SK-N-SH (cell line): ENCODE results near the gene FXYD2. TPM values are rescaled to one million over a fixed set of nuclear protein-coding genes. Genes with fewer than 3 reads are reported as not detected.

ENCODE experiments used
- CTCF ChIA-PET: fragments of 300-600, 350-600 bp; formaldehyde crosslinking; extraction: SDS; loops from one replicate; lab custom pipeline; 2021; lab: Yijun Ruan, JAX
- POLR2A ChIA-PET: fragments of 350-600 bp; sonication (Branson Sonifier 250); formaldehyde crosslinking; extraction: SDS; loops from one replicate; lab custom pipeline; 2020; ENCODE audit warnings: antibody characterized with exemption, inconsistent platforms; lab: Yijun Ruan, JAX
- DNase-seq: peaks from one replicate; pipeline ENCODE4 v3.0.0; 2012
- H2AFZ ChIP-seq: fragments of 200-600 bp; sonication (generic); 2 replicates; pipeline ENCODE4 v1.8.1; 2016; ENCODE audit warnings: antibody characterized with exemption, mild to moderate bottlenecking, low read depth
- H3F3A ChIP-seq: fragments of 200-600 bp; sonication (generic); replicated peaks from 2 replicates; pipeline ENCODE3; 2016; ENCODE audit warnings: antibody characterized with exemption, mild to moderate bottlenecking; ENCODE audit not compliant: insufficient read depth
- H3K27ac ChIP-seq, 2 experiments: fragments of 200-500 bp in 1 of 2; fragments of 200-600 bp in 1 of 2; sonication (Bioruptor generic) in 1 of 2; sonication (generic), shearing (Covaris generic) in 1 of 2; 2 replicates each; pipeline versions ENCODE4 v1.5.1 to v1.6.1; 2014 to 2016; ENCODE audit warnings: low read depth in 2 of 2, inconsistent platforms in 1 of 2, low read length in 1 of 2, mild to moderate bottlenecking in 1 of 2, mixed read lengths in 1 of 2
- H3K27me3 ChIP-seq: fragments of 200-600 bp; sonication (generic), shearing (Covaris generic); 2 replicates; pipeline ENCODE4 v1.6.1; 2016; ENCODE audit warnings: mixed run types; ENCODE audit not compliant: insufficient read depth
- H3K36me3 ChIP-seq, 2 experiments: fragments of 200-500 bp in 1 of 2; fragments of 200-600 bp in 1 of 2; sonication (Bioruptor generic) in 1 of 2; sonication (generic) in 1 of 2; replicated peaks in 1 of 2; 2 replicates each; pipeline versions ENCODE3 to v1.5.1; 2014 to 2016; ENCODE audit warnings: low read length in 1 of 2, mild to moderate bottlenecking in 1 of 2; ENCODE audit not compliant: insufficient read depth in 2 of 2, control insufficient read depth in 1 of 2
- H3K4me1 ChIP-seq, 2 experiments: fragments of 200-500 bp in 1 of 2; fragments of 200-600 bp in 1 of 2; sonication (Bioruptor generic) in 1 of 2; sonication (generic), shearing (Covaris generic) in 1 of 2; 2 replicates each; pipeline versions ENCODE4 v1.5.1 to v1.6.1; 2014 to 2016; ENCODE audit warnings: low read depth in 1 of 2, low read length in 1 of 2, mixed run types in 1 of 2; ENCODE audit not compliant: insufficient read depth in 2 of 2, control insufficient read depth in 1 of 2
- H3K4me2 ChIP-seq: fragments of 200-600 bp; sonication (generic), shearing (Covaris generic); 2 replicates; pipeline ENCODE4 v1.6.1; 2017; ENCODE audit warnings: mixed run types
- H3K4me3 ChIP-seq, 2 experiments: fragments of 200-500 bp in 1 of 2; fragments of 200-600 bp in 1 of 2; sonication (Bioruptor generic) in 1 of 2; sonication (generic), shearing (Covaris generic) in 1 of 2; 2 replicates each; pipeline versions ENCODE4 v1.5.1 to v1.8.1; 2014 to 2016; ENCODE audit warnings: low read depth in 2 of 2, inconsistent platforms in 1 of 2, low read length in 1 of 2, mild to moderate bottlenecking in 1 of 2, mixed read lengths in 1 of 2, moderate library complexity in 1 of 2
- H3K79me2 ChIP-seq: fragments of 200-600 bp; sonication (generic); 2 replicates; pipeline ENCODE4 v1.8.1; 2017; ENCODE audit warnings: mild to moderate bottlenecking; ENCODE audit not compliant: insufficient read depth
- H3K9ac ChIP-seq: fragments of 200-600 bp; sonication (generic); 2 replicates; pipeline ENCODE4 v1.6.1; 2017; ENCODE audit warnings: mixed run types
- H3K9me2 ChIP-seq: fragments of 200-600 bp; sonication (generic); 2 replicates; pipeline ENCODE4 v1.6.1; 2017; ENCODE audit warnings: mixed run types
- H3K9me3 ChIP-seq: fragments of 200-600 bp; sonication (generic); 2 replicates; pipeline ENCODE4 v1.6.1; 2017; ENCODE audit warnings: mixed run types, mild to moderate bottlenecking, moderate library complexity
- H4K20me1 ChIP-seq: fragments of 200-600 bp; sonication (generic); 2 replicates; pipeline ENCODE4 v1.6.1; 2017; ENCODE audit warnings: mild to moderate bottlenecking, mixed run types; ENCODE audit not compliant: insufficient read depth
- EZH2phosphoT487 ChIP-seq: fragments of 200-600 bp; sonication (generic); IDR thresholded peaks from 2 replicates; pipeline ENCODE4 v1.6.1; 2017; ENCODE audit warnings: low read depth, mixed run types, mild to moderate bottlenecking, antibody characterized with exemption, moderate library complexity, borderline replicate concordance
- FOXM1 ChIP-seq: IDR thresholded peaks from 2 replicates; pipeline ENCODE4 v1.4.0; 2012; ENCODE audit warnings: low read depth, mild to moderate bottlenecking
- MXI1 ChIP-seq: IDR thresholded peaks from 2 replicates; pipeline ENCODE4 v1.6.1; 2012; ENCODE audit warnings: mild to moderate bottlenecking, low read depth, low read length, improper control_type of control experiment
- POLR2AphosphoS5 ChIP-seq: IDR thresholded peaks from 2 replicates; pipeline ENCODE4 v1.6.1; 2012; ENCODE audit warnings: low read depth, low read length
- SIN3A ChIP-seq: IDR thresholded peaks from 2 replicates; pipeline ENCODE4 v1.6.1; 2012; ENCODE audit warnings: low read depth, mild to moderate bottlenecking, low read length, moderate library complexity, borderline replicate concordance
- SMC3 ChIP-seq: IDR thresholded peaks from 2 replicates; pipeline ENCODE4 v1.6.1; 2012; ENCODE audit warnings: low read depth, low read length, improper control_type of control experiment
- TCF12 ChIP-seq: IDR thresholded peaks from 2 replicates; pipeline ENCODE4 v1.4.0; 2012
- WGBS: methylation state at CpG from one replicate; pipeline ENCODE4 v1.1.6; 2017; ENCODE audit warnings: low lambda C conversion rate; 5-methylcytosine and 5-hydroxymethylcytosine counted together
- polyA plus RNA-seq, 3 experiments: library from polyadenylated mRNA; depleted of rRNA; stranded (reverse); fragments of >200 nt; gene quantifications; 2 replicates each; pipeline ENCODE4 v1.2.3, GENCODE V29; 2012
- TF ChIP-seq, protein P1 (sequence below): IDR thresholded peaks from 2 replicates; pipeline ENCODE4 v1.6.1; 2012; ENCODE audit warnings: mild to moderate bottlenecking, low read depth, low read length, moderate library complexity
- TF ChIP-seq, protein P2 (sequence below): IDR thresholded peaks from 2 replicates; pipeline ENCODE4; 2012
- TF ChIP-seq, protein P3 (sequence below): IDR thresholded peaks from 2 replicates; pipeline ENCODE4 v1.4.0; 2012; ENCODE audit warnings: low read depth, borderline replicate concordance
- TF ChIP-seq, protein P4 (sequence below): fragments of 150-350 bp; IDR thresholded peaks from 2 replicates; pipeline ENCODE4 v1.6.1; 2017; ENCODE audit warnings: antibody characterized with exemption, low read length, low read depth, borderline replicate concordance
- TF ChIP-seq, protein P5 (sequence below): IDR thresholded peaks from 2 replicates; pipeline ENCODE4 v1.4.0; 2012; ENCODE audit warnings: low read depth, borderline replicate concordance

FXYD2 gene
- polyA plus RNA-seq, 1 of the 3 experiments (the other 2 are of a cell fraction): not detected

DNA sequence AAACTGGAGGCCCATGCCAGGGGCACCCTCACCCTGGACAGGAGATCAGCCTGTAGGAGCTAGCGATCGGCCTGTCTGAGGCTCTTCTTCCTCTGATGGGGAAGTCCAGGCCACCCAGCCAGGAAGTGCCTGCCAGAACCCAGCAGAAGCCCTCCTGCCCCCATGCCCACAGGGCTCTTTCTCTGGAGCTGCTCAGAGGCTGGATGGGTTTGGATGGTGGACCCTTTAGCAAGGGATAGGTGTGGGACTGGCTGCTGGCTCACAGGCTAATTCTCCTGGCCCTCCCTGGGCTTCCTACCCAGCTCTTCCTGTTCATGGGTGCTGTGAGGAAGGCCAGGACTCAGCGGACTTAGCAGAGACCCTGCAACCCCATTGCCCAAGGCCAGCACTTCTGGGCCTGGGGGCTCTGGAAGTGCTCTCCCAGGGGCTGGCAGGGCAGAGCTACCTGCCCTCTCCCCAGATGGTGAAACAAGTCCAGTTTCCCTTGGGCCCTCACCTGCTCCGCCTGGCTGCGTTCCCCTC is 7.6 kb downstream of the FXYD2 start:
- Histone ChIP-seq H3K4me2 (no peak overlapping the region), H2AFZ (peak overlapping the region; percentile 72; the same call in 1 of the 2 replicates), H3K4me3 (no peak overlapping the region), H4K20me1 (no peaks in the 10 kb centered on the region), H3K4me1 (peaks cover 8 to 28% of the 10 kb centered on the region in 2 experiments; a peak in 2 of 4 replicates), H3K36me3 (no peaks in the 10 kb centered on the region), H3K27ac (no peak overlapping the region; a peak in 1 of 4 replicates), H3K79me2 (no peaks in the 10 kb centered on the region), H3K9ac (no peak overlapping the region), H3K9me3 (no peaks in the 10 kb centered on the region), H3K27me3 (no peaks in the 10 kb centered on the region), H3K9me2 (no peaks in the 10 kb centered on the region), H3F3A (no peaks in the 10 kb centered on the region)
- CTCF ChIA-PET: interaction anchor here (0.7 to 25.9 kb wide), 43 partner anchors 10 to 423 kb away, joined by 3 to 481 read pairs (median 5); partner anchors contain the start of gene FXYD6
- TF ChIP-seq, protein P1, sequence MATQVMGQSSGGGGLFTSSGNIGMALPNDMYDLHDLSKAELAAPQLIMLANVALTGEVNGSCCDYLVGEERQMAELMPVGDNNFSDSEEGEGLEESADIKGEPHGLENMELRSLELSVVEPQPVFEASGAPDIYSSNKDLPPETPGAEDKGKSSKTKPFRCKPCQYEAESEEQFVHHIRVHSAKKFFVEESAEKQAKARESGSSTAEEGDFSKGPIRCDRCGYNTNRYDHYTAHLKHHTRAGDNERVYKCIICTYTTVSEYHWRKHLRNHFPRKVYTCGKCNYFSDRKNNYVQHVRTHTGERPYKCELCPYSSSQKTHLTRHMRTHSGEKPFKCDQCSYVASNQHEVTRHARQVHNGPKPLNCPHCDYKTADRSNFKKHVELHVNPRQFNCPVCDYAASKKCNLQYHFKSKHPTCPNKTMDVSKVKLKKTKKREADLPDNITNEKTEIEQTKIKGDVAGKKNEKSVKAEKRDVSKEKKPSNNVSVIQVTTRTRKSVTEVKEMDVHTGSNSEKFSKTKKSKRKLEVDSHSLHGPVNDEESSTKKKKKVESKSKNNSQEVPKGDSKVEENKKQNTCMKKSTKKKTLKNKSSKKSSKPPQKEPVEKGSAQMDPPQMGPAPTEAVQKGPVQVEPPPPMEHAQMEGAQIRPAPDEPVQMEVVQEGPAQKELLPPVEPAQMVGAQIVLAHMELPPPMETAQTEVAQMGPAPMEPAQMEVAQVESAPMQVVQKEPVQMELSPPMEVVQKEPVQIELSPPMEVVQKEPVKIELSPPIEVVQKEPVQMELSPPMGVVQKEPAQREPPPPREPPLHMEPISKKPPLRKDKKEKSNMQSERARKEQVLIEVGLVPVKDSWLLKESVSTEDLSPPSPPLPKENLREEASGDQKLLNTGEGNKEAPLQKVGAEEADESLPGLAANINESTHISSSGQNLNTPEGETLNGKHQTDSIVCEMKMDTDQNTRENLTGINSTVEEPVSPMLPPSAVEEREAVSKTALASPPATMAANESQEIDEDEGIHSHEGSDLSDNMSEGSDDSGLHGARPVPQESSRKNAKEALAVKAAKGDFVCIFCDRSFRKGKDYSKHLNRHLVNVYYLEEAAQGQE: no peak
- no peak for TF ChIP-seq TCF12
- no peak for TF ChIP-seq FOXM1
- TF ChIP-seq MXI1: no peak
- TF ChIP-seq, protein P2, sequence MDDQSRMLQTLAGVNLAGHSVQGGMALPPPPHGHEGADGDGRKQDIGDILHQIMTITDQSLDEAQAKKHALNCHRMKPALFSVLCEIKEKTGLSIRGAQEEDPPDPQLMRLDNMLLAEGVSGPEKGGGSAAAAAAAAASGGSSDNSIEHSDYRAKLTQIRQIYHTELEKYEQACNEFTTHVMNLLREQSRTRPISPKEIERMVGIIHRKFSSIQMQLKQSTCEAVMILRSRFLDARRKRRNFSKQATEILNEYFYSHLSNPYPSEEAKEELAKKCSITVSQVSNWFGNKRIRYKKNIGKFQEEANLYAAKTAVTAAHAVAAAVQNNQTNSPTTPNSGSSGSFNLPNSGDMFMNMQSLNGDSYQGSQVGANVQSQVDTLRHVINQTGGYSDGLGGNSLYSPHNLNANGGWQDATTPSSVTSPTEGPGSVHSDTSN: no peak
- TF ChIP-seq, protein P3, sequence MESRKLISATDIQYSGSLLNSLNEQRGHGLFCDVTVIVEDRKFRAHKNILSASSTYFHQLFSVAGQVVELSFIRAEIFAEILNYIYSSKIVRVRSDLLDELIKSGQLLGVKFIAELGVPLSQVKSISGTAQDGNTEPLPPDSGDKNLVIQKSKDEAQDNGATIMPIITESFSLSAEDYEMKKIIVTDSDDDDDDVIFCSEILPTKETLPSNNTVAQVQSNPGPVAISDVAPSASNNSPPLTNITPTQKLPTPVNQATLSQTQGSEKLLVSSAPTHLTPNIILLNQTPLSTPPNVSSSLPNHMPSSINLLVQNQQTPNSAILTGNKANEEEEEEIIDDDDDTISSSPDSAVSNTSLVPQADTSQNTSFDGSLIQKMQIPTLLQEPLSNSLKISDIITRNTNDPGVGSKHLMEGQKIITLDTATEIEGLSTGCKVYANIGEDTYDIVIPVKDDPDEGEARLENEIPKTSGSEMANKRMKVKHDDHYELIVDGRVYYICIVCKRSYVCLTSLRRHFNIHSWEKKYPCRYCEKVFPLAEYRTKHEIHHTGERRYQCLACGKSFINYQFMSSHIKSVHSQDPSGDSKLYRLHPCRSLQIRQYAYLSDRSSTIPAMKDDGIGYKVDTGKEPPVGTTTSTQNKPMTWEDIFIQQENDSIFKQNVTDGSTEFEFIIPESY: no peak
- no peak for TF ChIP-seq EZH2phosphoT487
- TF ChIP-seq POLR2AphosphoS5: no peak
- TF ChIP-seq, protein P4, sequence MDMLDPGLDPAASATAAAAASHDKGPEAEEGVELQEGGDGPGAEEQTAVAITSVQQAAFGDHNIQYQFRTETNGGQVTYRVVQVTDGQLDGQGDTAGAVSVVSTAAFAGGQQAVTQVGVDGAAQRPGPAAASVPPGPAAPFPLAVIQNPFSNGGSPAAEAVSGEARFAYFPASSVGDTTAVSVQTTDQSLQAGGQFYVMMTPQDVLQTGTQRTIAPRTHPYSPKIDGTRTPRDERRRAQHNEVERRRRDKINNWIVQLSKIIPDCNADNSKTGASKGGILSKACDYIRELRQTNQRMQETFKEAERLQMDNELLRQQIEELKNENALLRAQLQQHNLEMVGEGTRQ: no peak
- TF ChIP-seq, protein P5, sequence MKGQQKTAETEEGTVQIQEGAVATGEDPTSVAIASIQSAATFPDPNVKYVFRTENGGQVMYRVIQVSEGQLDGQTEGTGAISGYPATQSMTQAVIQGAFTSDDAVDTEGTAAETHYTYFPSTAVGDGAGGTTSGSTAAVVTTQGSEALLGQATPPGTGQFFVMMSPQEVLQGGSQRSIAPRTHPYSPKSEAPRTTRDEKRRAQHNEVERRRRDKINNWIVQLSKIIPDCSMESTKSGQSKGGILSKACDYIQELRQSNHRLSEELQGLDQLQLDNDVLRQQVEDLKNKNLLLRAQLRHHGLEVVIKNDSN: no peak
- TF ChIP-seq SIN3A: no peak
- no peak for TF ChIP-seq SMC3
- 91% methylated on average over 4 of the region's 5 CpGs for WGBS
- POLR2A ChIA-PET: interaction anchor here (1.9 kb wide), 1 partner anchor 390 kb away, joined by 9 read pairs; no protein-coding TSS in a partner anchor
- no peak for DNase-seq
